Nephron progenitor cell (in vitro differentiated cells): Measurements from ENCODE around the gene NCOA1.
"Not testable (repeated sequence)": the region's sequence is repeated elsewhere in the genome, so short reads cannot be mapped to it uniquely, and the experiment has no call there.

Experiments
- DNase-seq: peaks from one replicate; pipeline ENCODE4 v3.0.0; 2021
- H3K27ac Mint-ChIP-seq: 2 replicates; pipeline ENCODE4 v1.8.0; 2021; ENCODE audit warnings: mild to moderate bottlenecking, moderate library complexity, mixed read lengths
- H3K27me3 Mint-ChIP-seq: 2 replicates; pipeline ENCODE4 v1.8.0; 2021; ENCODE audit warnings: mild to moderate bottlenecking, low read depth, mixed read lengths; ENCODE audit not compliant: poor library complexity
- H3K36me3 Mint-ChIP-seq: 2 replicates; pipeline ENCODE4 v1.8.0; 2021; ENCODE audit warnings: low read depth, mixed read lengths
- H3K4me1 Mint-ChIP-seq: 2 replicates; pipeline ENCODE4 v1.8.0; 2021; ENCODE audit warnings: mixed read lengths
- H3K4me3 Mint-ChIP-seq: 2 replicates; pipeline ENCODE4 v1.8.0; 2021; ENCODE audit warnings: mild to moderate bottlenecking, moderate library complexity, mixed read lengths
- H3K9me3 Mint-ChIP-seq: 2 replicates; pipeline ENCODE4 v1.8.0; 2021; ENCODE audit warnings: mild to moderate bottlenecking, moderate library complexity, mixed read lengths
- CTCF ChIP-seq: fragments of 200-600 bp; sonication (generic); IDR thresholded peaks from 2 replicates; pipeline ENCODE4 v1.5.0; 2021; ENCODE audit warnings: antibody characterized with exemption

Gene NCOA1

GRCh38 chr2:24791452-24791851 lies 300.4 kb downstream of the NCOA1 start:
- Mint-ChIP-seq H3K36me3 (peaks cover 37% of the 10 kb centered on the region), H3K4me1 (peaks cover 60% of the 10 kb centered on the region), H3K27ac (no peak overlapping the region), H3K4me3 (no peak overlapping the region), H3K27me3 (peaks cover 3% of the 10 kb centered on the region), H3K9me3 (peaks cover under 1% of the 10 kb centered on the region)
- TF ChIP-seq CTCF = no peak
- no peak for DNase-seq

- DNase-seq = no peak
- peaks cover 3% of the 10 kb centered on the region for H3K27me3 Mint-ChIP-seq
- H3K27ac Mint-ChIP-seq = peak overlapping the region; percentile 100
- H3K4me1 Mint-ChIP-seq = peaks cover 57% of the 10 kb centered on the region
- peak overlapping the region; percentile 98 for H3K4me3 Mint-ChIP-seq
- H3K36me3 Mint-ChIP-seq = peaks cover 47% of the 10 kb centered on the region
- H3K9me3 Mint-ChIP-seq = peaks cover 11% of the 10 kb centered on the region
- TF ChIP-seq CTCF = no peak
Measured at GRCh38 chr2:24792542-24792873, 301.5 kb downstream of the NCOA1 start.

GRCh38 chr2:24792874-24793760 lies 302.1 kb downstream of the NCOA1 start, which contains the start of the genes CENPO and PTRHD1:
Gene CENPO, plus strand, starts transcription at chr2:24793425. Its CDS starts 495 bp downstream, at chr2:24793920.
Gene PTRHD1, minus strand, starts transcription at chr2:24793391. Its CDS starts 14 bp downstream, at chr2:24793377.
- peaks cover 53% of the 10 kb centered on the region for H3K36me3 Mint-ChIP-seq
- peaks cover 53% of the 10 kb centered on the region for H3K4me1 Mint-ChIP-seq
- peaks cover 3% of the 10 kb centered on the region for H3K27me3 Mint-ChIP-seq
- peak; percentile 95 for DNase-seq
- H3K9me3 Mint-ChIP-seq = peaks cover 17% of the 10 kb centered on the region
- TF ChIP-seq CTCF = peak; percentile 69
- peak within 1 kb of the TSS; percentile 98 for H3K4me3 Mint-ChIP-seq
- H3K27ac Mint-ChIP-seq = peak within 1 kb of the TSS; percentile 100

GRCh38 chr2:24793761-24794435 lies 302.8 kb downstream of the NCOA1 start:
- H3K9me3 Mint-ChIP-seq = peaks cover 25% of the 10 kb centered on the region
- H3K36me3 Mint-ChIP-seq = peaks cover 53% of the 10 kb centered on the region
- TF ChIP-seq CTCF = no peak
- H3K27ac Mint-ChIP-seq = peak overlapping the region; percentile 100
- peaks cover 53% of the 10 kb centered on the region for H3K4me1 Mint-ChIP-seq
- peaks cover under 1% of the 10 kb centered on the region for H3K27me3 Mint-ChIP-seq
- peak; percentile 52 for DNase-seq
- peak overlapping the region; percentile 98 for H3K4me3 Mint-ChIP-seq

- H3K36me3 Mint-ChIP-seq = peaks cover 80% of the 10 kb centered on the region
Measured at GRCh38 chr2:24797644-24798043, 306.6 kb downstream of the NCOA1 start.

GRCh38 chr2:24800487-24800886 lies 309.4 kb downstream of the NCOA1 start:
- H3K4me1 Mint-ChIP-seq, H3K4me3 Mint-ChIP-seq, DNase-seq, H3K27ac Mint-ChIP-seq, H3K27me3 Mint-ChIP-seq: not testable (repeated sequence)
- Mint-ChIP-seq H3K36me3 (peaks cover 99% of the 10 kb centered on the region), H3K9me3 (peaks cover 79% of the 10 kb centered on the region)

More at GRCh38 chr2:24797644-24798043, 306.6 kb downstream of the NCOA1 start:
- H3K4me3 Mint-ChIP-seq = no peak overlapping the region
- H3K27me3 Mint-ChIP-seq = no peaks in the 10 kb centered on the region
- H3K27ac Mint-ChIP-seq = no peak overlapping the region
- H3K4me1 Mint-ChIP-seq = peaks cover 24% of the 10 kb centered on the region
- no peak for TF ChIP-seq CTCF
- peaks cover 51% of the 10 kb centered on the region for H3K9me3 Mint-ChIP-seq
- no peak for DNase-seq

- not testable (repeated sequence) for H3K27ac Mint-ChIP-seq, H3K4me1 Mint-ChIP-seq, H3K4me3 Mint-ChIP-seq, DNase-seq, H3K27me3 Mint-ChIP-seq
- Mint-ChIP-seq H3K36me3 (peaks cover 95% of the 10 kb centered on the region), H3K9me3 (peaks cover 77% of the 10 kb centered on the region)
Measured at GRCh38 chr2:24805811-24806660, 315.0 kb downstream of the NCOA1 start.
